GM23338 (cell line): ENCODE results near the gene AP5S1. TPM values are rescaled to one million over a fixed set of nuclear protein-coding genes. Genes with fewer than 3 reads are reported as not detected.
"Not testable (repeated sequence)": the region's sequence is repeated elsewhere in the genome, so short reads cannot be mapped to it uniquely, and the experiment has no call there.

Experiments used
- ATAC-seq: fragments of 200-7000 bp; cut with Tn5 transposase; 3 replicates; pipeline ENCODE4 v1.9.1; 2020
- DNase-seq: peaks from one replicate; pipeline ENCODE4 v3.0.0-alpha.2; 2015; ENCODE audit warnings: low spot score
- H2AFZ ChIP-seq: fragments of 200-600 bp; sonication (generic); 2 replicates; pipeline ENCODE4 v1.8.0; 2016; ENCODE audit warnings: antibody characterized with exemption, mild to moderate bottlenecking, moderate library complexity
- H3F3A ChIP-seq: fragments of 200-600 bp; sonication (generic); replicated peaks from 2 replicates; pipeline ENCODE4 v1.8.0; 2017; ENCODE audit warnings: antibody characterized with exemption, mixed run types, low read depth
- H3K27ac ChIP-seq: fragments of 200-600 bp; sonication (generic); 2 replicates; pipeline ENCODE4 v1.6.1; 2016; ENCODE audit warnings: low read depth
- H3K27me3 ChIP-seq: fragments of 200-600 bp; sonication (generic); 2 replicates; pipeline ENCODE4 v1.8.0; 2016; ENCODE audit warnings: mild to moderate bottlenecking, mixed run types, moderate library complexity; ENCODE audit not compliant: insufficient read depth
- H3K36me3 ChIP-seq: fragments of 200-600 bp; sonication (generic); 2 replicates; pipeline ENCODE4 v1.8.0; 2016; ENCODE audit warnings: mild to moderate bottlenecking; ENCODE audit not compliant: insufficient read depth
- H3K4me1 ChIP-seq: fragments of 200-600 bp; sonication (generic); 2 replicates; pipeline ENCODE4 v1.8.0; 2016; ENCODE audit warnings: mild to moderate bottlenecking, moderate library complexity; ENCODE audit not compliant: insufficient read depth
- H3K4me2 ChIP-seq: fragments of 200-600 bp; sonication (generic); 2 replicates; pipeline ENCODE4 v1.7.1; 2017; ENCODE audit warnings: mixed run types
- H3K4me3 ChIP-seq: fragments of 200-600 bp; sonication (generic); 2 replicates; pipeline ENCODE4 v1.6.1; 2016; ENCODE audit warnings: mixed run types
- H3K79me2 ChIP-seq: fragments of 200-600 bp; sonication (generic); replicated peaks from 2 replicates; pipeline ENCODE4 v1.8.0; 2017; ENCODE audit warnings: mild to moderate bottlenecking; ENCODE audit not compliant: insufficient read depth
- H3K9me2 ChIP-seq: fragments of 200-600 bp; sonication (generic); 2 replicates; pipeline ENCODE4 v1.8.0; 2017; ENCODE audit not compliant: insufficient read depth
- H4K20me1 ChIP-seq: fragments of 200-600 bp; sonication (generic); replicated peaks from 2 replicates; pipeline ENCODE4 v1.8.0; 2017; ENCODE audit warnings: mild to moderate bottlenecking; ENCODE audit not compliant: insufficient read depth
- H3K27ac Mint-ChIP-seq: 2 replicates; pipeline ENCODE4 v1.8.0; 2020; ENCODE audit warnings: inconsistent platforms, mild to moderate bottlenecking, moderate library complexity, mixed read lengths
- H3K27me3 Mint-ChIP-seq: 3 replicates; pipeline ENCODE4 v1.8.0; 2022; ENCODE audit warnings: low read depth, mild to moderate bottlenecking, moderate library complexity, mixed read lengths, inconsistent platforms; ENCODE audit not compliant: insufficient read depth, poor library complexity
- H3K36me3 Mint-ChIP-seq: 3 replicates; pipeline ENCODE4 v1.8.0; 2021; ENCODE audit warnings: low read depth, mild to moderate bottlenecking, inconsistent platforms, moderate library complexity, mixed read lengths
- H3K4me1 Mint-ChIP-seq: 3 replicates; pipeline ENCODE4 v1.8.0; 2020; ENCODE audit warnings: mild to moderate bottlenecking, inconsistent platforms, mixed read lengths
- H3K4me3 Mint-ChIP-seq: 3 replicates; pipeline ENCODE4 v1.8.0; 2021; ENCODE audit warnings: moderate library complexity, mild to moderate bottlenecking, inconsistent platforms, mixed read lengths
- H3K9me3 Mint-ChIP-seq: 3 replicates; pipeline ENCODE4 v1.8.0; 2020; ENCODE audit warnings: moderate library complexity, mild to moderate bottlenecking, inconsistent platforms, mixed read lengths
- EZH2 ChIP-seq: fragments of 200-600 bp; sonication (generic); IDR thresholded peaks from one replicate; pipeline ENCODE4 v1.8.0; 2017; ENCODE audit warnings: antibody characterized with exemption, mild to moderate bottlenecking, low read depth; ENCODE audit not compliant: unreplicated experiment
- EZH2phosphoT487 ChIP-seq: fragments of 200-600 bp; sonication (generic); IDR thresholded peaks from one replicate; pipeline ENCODE4 v1.8.1; 2018; ENCODE audit warnings: antibody characterized with exemption; ENCODE audit not compliant: unreplicated experiment
- JUNB ChIP-seq: IDR thresholded peaks from one replicate; pipeline ENCODE4 v1.6.1; 2016; ENCODE audit warnings: antibody characterized with exemption; ENCODE audit not compliant: unreplicated experiment
- POLR2AphosphoS5 ChIP-seq: IDR thresholded peaks from 2 replicates; pipeline ENCODE4 v1.6.1; 2016; ENCODE audit warnings: antibody characterized with exemption, low read depth
- ZNF114 ChIP-seq: fragments of 250-450 bp; sonication (Bioruptor Pico); IDR thresholded peaks from 2 replicates; pipeline ENCODE4 v1.5.0; 2020; ENCODE audit warnings: mild to moderate bottlenecking, moderate library complexity
- polyA plus RNA-seq: library from polyadenylated mRNA; unstranded; fragments of >200 nt; fragmentation: Nextera tagmentation; extraction: Ambion mirVana; gene quantifications from 2 replicates; pipeline ENCODE4 v1.2.1, GENCODE V29; 2016
- total RNA-seq: library from RNA; depleted of rRNA; stranded (reverse); fragments of >200 nt; shearing (Covaris generic); gene quantifications from 2 replicates; pipeline ENCODE4 v1.2.3, GENCODE V29; 2014
- TF ChIP-seq, protein P1 (sequence below): fragments of 250-450 bp; sonication (Bioruptor Pico); IDR thresholded peaks from 2 replicates; pipeline ENCODE4 v1.5.0; 2020; ENCODE audit warnings: mild to moderate bottlenecking, moderate library complexity
- TF ChIP-seq, protein P2 (sequence below): IDR thresholded peaks from one replicate; pipeline ENCODE4 v1.6.1; 2018; ENCODE audit warnings: antibody characterized with exemption; ENCODE audit not compliant: unreplicated experiment

Gene AP5S1
- total and polyA plus RNA-seq, 2 experiments from 2014 or later: 1.8 to 2.8 TPM

DNA sequence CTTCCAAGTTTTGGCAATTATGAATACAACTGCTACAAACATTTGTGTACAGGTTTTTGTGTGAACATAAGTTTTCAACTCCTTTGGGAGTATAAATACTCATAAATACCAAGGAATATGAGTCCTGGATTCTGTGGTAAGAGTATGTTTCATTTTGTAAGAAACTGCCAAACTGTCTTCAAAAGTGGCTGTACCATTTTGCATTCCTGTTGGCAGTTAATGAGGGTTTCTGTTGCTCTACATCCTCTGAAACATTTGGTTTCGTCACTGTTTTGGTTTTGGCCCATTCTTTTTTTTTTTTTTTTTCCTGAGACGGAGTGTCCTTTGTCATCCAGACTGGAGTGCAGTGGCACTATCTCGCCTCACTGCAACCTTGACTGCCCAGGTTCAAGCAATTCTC, 8.5 kb downstream of the AP5S1 start (continued):
- TF ChIP-seq, protein P1, sequence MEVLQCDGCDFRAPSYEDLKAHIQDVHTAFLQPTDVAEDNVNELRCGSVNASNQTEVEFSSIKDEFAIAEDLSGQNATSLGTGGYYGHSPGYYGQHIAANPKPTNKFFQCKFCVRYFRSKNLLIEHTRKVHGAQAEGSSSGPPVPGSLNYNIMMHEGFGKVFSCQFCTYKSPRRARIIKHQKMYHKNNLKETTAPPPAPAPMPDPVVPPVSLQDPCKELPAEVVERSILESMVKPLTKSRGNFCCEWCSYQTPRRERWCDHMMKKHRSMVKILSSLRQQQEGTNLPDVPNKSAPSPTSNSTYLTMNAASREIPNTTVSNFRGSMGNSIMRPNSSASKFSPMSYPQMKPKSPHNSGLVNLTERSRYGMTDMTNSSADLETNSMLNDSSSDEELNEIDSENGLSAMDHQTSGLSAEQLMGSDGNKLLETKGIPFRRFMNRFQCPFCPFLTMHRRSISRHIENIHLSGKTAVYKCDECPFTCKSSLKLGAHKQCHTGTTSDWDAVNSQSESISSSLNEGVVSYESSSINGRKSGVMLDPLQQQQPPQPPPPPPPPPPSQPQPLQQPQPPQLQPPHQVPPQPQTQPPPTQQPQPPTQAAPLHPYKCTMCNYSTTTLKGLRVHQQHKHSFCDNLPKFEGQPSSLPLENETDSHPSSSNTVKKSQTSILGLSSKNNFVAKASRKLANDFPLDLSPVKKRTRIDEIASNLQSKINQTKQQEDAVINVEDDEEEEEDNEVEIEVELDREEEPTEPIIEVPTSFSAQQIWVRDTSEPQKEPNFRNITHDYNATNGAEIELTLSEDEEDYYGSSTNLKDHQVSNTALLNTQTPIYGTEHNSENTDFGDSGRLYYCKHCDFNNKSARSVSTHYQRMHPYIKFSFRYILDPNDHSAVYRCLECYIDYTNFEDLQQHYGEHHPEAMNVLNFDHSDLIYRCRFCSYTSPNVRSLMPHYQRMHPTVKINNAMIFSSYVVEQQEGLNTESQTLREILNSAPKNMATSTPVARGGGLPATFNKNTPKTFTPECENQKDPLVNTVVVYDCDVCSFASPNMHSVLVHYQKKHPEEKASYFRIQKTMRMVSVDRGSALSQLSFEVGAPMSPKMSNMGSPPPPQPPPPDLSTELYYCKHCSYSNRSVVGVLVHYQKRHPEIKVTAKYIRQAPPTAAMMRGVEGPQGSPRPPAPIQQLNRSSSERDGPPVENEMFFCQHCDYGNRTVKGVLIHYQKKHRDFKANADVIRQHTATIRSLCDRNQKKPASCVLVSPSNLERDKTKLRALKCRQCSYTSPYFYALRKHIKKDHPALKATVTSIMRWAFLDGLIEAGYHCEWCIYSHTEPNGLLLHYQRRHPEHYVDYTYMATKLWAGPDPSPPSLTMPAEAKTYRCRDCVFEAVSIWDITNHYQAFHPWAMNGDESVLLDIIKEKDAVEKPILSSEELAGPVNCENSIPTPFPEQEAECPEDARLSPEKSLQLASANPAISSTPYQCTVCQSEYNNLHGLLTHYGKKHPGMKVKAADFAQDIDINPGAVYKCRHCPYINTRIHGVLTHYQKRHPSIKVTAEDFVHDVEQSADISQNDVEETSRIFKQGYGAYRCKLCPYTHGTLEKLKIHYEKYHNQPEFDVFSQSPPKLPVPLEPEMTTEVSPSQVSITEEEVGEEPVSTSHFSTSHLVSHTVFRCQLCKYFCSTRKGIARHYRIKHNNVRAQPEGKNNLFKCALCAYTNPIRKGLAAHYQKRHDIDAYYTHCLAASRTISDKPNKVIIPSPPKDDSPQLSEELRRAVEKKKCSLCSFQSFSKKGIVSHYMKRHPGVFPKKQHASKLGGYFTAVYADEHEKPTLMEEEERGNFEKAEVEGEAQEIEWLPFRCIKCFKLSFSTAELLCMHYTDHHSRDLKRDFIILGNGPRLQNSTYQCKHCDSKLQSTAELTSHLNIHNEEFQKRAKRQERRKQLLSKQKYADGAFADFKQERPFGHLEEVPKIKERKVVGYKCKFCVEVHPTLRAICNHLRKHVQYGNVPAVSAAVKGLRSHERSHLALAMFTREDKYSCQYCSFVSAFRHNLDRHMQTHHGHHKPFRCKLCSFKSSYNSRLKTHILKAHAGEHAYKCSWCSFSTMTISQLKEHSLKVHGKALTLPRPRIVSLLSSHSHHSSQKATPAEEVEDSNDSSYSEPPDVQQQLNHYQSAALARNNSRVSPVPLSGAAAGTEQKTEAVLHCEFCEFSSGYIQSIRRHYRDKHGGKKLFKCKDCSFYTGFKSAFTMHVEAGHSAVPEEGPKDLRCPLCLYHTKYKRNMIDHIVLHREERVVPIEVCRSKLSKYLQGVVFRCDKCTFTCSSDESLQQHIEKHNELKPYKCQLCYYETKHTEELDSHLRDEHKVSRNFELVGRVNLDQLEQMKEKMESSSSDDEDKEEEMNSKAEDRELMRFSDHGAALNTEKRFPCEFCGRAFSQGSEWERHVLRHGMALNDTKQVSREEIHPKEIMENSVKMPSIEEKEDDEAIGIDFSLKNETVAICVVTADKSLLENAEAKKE (CRISPR knock-in tag): no peak
- TF ChIP-seq JUNB (no peak), EZH2phosphoT487 (no peak), EZH2 (no peak)

DNA sequence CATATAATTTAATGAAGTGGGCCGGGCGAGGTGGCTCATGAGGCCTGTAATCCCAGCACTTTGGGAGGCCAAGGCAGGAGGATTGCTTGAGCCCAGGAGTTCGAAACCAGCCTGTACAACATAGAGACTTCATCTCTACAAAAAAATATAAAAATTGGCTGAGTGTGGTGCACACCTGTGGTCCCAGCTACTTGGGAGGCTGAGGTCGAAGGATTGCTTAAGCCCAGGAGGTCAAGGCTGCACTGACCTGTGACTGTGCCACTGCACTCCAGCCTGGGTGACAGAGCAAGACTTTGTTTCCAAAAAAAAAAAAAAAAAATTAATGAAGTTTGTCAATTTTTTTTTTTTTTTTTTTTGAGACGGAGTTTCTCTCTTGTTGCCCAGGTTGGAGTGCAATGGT, 9.5 kb downstream of the AP5S1 start:
- H3K27me3 ChIP-seq, H3K4me3 Mint-ChIP-seq, H3K27ac Mint-ChIP-seq, H3K4me1 Mint-ChIP-seq, H4K20me1 ChIP-seq, H3K4me3 ChIP-seq, H3K4me1 ChIP-seq, H3K27me3 Mint-ChIP-seq, H3K4me2 ChIP-seq, H3F3A ChIP-seq, H3K27ac ChIP-seq, H3K9me2 ChIP-seq, H3K36me3 Mint-ChIP-seq, DNase-seq, H3K79me2 ChIP-seq, H3K36me3 ChIP-seq, H3K9me3 Mint-ChIP-seq, H2AFZ ChIP-seq, ATAC-seq: not testable (repeated sequence)

DNA sequence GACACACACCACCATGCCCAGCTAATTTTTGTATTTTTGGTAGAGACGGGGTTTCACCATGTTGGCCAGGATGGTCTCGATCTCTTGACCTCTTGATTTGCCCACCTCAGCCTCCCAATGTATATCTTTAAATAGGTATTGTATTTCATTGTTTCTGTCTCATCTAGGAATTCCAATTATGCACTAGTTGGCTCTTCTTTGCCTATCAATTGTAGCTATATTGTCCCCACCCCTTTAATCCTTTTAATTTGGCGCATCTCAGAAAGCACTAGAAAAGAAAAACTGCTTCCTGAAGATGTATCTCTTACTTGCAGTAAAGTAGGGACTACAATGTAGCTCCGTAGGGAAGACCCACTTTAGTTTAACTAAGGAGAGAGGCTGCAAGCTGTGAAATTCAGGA, 15.8 kb downstream of the AP5S1 start:
- no peaks in the 10 kb centered on the region; the same call in 2 of the 3 replicates for H3K9me3 Mint-ChIP-seq
- no peaks in the 10 kb centered on the region for H3K27me3 ChIP-seq
- DNase-seq: no peak
- no peak for TF ChIP-seq JUNB
- no peak for TF ChIP-seq POLR2AphosphoS5
- TF ChIP-seq, protein P2, sequence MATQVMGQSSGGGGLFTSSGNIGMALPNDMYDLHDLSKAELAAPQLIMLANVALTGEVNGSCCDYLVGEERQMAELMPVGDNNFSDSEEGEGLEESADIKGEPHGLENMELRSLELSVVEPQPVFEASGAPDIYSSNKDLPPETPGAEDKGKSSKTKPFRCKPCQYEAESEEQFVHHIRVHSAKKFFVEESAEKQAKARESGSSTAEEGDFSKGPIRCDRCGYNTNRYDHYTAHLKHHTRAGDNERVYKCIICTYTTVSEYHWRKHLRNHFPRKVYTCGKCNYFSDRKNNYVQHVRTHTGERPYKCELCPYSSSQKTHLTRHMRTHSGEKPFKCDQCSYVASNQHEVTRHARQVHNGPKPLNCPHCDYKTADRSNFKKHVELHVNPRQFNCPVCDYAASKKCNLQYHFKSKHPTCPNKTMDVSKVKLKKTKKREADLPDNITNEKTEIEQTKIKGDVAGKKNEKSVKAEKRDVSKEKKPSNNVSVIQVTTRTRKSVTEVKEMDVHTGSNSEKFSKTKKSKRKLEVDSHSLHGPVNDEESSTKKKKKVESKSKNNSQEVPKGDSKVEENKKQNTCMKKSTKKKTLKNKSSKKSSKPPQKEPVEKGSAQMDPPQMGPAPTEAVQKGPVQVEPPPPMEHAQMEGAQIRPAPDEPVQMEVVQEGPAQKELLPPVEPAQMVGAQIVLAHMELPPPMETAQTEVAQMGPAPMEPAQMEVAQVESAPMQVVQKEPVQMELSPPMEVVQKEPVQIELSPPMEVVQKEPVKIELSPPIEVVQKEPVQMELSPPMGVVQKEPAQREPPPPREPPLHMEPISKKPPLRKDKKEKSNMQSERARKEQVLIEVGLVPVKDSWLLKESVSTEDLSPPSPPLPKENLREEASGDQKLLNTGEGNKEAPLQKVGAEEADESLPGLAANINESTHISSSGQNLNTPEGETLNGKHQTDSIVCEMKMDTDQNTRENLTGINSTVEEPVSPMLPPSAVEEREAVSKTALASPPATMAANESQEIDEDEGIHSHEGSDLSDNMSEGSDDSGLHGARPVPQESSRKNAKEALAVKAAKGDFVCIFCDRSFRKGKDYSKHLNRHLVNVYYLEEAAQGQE: no peak
- no peak for TF ChIP-seq ZNF114 (CRISPR knock-in tag)

More for the DNA sequence above, 15.8 kb downstream of the AP5S1 start:
- no peaks in the 10 kb centered on the region for H3K9me2 ChIP-seq
- no peaks in the 10 kb centered on the region for H4K20me1 ChIP-seq
- Mint-ChIP-seq H3K27me3 (peaks cover 2% of the 10 kb centered on the region), H3K36me3 (no peaks in the 10 kb centered on the region), H3K27ac (no peak overlapping the region; the same call in 1 of the 2 replicates), H3K4me3 (no peak overlapping the region), H3K4me1 (peaks cover 6% of the 10 kb centered on the region)
- no peak overlapping the region for H3K4me2 ChIP-seq
- no peak for ATAC-seq
- no peak overlapping the region for H2AFZ ChIP-seq
- H3K4me1 ChIP-seq: peaks cover 4% of the 10 kb centered on the region; the same call in 1 of the 2 replicates
- H3K79me2 ChIP-seq: no peaks in the 10 kb centered on the region
- no peaks in the 10 kb centered on the region for H3F3A ChIP-seq
- no peak overlapping the region for H3K4me3 ChIP-seq
- no peak overlapping the region for H3K27ac ChIP-seq
- no peaks in the 10 kb centered on the region for H3K36me3 ChIP-seq
